ENCODE data around the gene C20orf204. TPM values are rescaled to one million over a fixed set of nuclear protein-coding genes. Genes with fewer than 3 reads are reported as not detected.

Gene C20orf204
- total RNA-seq, 4 donors from 2014 or later: 1.7 to 14.4 (median 4.1) TPM

- DNase-seq (ENCODE audit: low spot score in 2 of 2): no peak
- peaks cover 0 to 40% (median 20%) of the 10 kb centered on the region in 4 donors for H3K4me1 ChIP-seq
- 45 to 49% methylated on average over 5 of the region's 5 CpGs for WGBS, 2 donors
- peaks cover 0 to 39% (median 0%) of the 10 kb centered on the region in 3 donors for H3K36me3 ChIP-seq
- H3K4me3 ChIP-seq: no peak overlapping the region
- H3K27me3 ChIP-seq: no peaks in the 10 kb centered on the region
- H3K27ac ChIP-seq: no peak overlapping the region
- TF ChIP-seq CTCF (IDR thresholded peaks at IDR 0.05) (no peak), EP300 (IDR thresholded peaks at IDR 0.05) (no peak), POLR2A (IDR thresholded peaks at IDR 0.05) (no peak)
- H3K9me3 ChIP-seq: no peaks in the 10 kb centered on the region
These were observed 30.0 kb downstream of the C20orf204 start for GRCh38 chr20:64065974-64066343.

GRCh38 chr20:64067005-64067632 is 31.1 kb downstream of the C20orf204 start:
- no peak for DNase-seq (ENCODE audit: low spot score in 2 of 2)
- H3K4me3 ChIP-seq: no peak overlapping the region
- no peaks in the 10 kb centered on the region for H3K9me3 ChIP-seq
- peaks cover 0 to 50% (median 0%) of the 10 kb centered on the region in 3 donors for H3K36me3 ChIP-seq
- 65 to 66% methylated on average over 4 to 6 of the region's 6 CpGs for WGBS, 2 donors
- TF ChIP-seq CTCF (IDR thresholded peaks at IDR 0.05) (no peak), POLR2A (IDR thresholded peaks at IDR 0.05) (no peak), EP300 (IDR thresholded peaks at IDR 0.05) (no peak)
- no peak overlapping the region for H3K27ac ChIP-seq
- peaks cover 0 to 39% (median 20%) of the 10 kb centered on the region in 4 donors for H3K4me1 ChIP-seq
- no peaks in the 10 kb centered on the region for H3K27me3 ChIP-seq

GRCh38 chr20:64067733-64068307 is 31.8 kb downstream of the C20orf204 start:
- Histone ChIP-seq H3K36me3 (peaks cover 0 to 57% (median 0%) of the 10 kb centered on the region in 3 donors), H3K4me1 (peaks cover 0 to 33% (median 17%) of the 10 kb centered on the region in 4 donors), H3K4me3 (no peak overlapping the region), H3K27ac (no peak overlapping the region), H3K27me3 (no peaks in the 10 kb centered on the region), H3K9me3 (no peaks in the 10 kb centered on the region)
- WGBS, 2 donors: 67 to 86% methylated on average over 3 to 8 of the region's 12 CpGs
- TF ChIP-seq POLR2A (IDR thresholded peaks at IDR 0.05): no peak
- TF ChIP-seq CTCF (IDR thresholded peaks at IDR 0.05): no peak
- TF ChIP-seq EP300 (IDR thresholded peaks at IDR 0.05): no peak
- no peak for DNase-seq (ENCODE audit: low spot score in 2 of 2)

GRCh38 chr20:64068386-64069208 is 32.6 kb downstream of the C20orf204 start:
- 74 to 78% methylated on average over 12 of the region's 12 CpGs for WGBS, 2 donors
- no peak for TF ChIP-seq CTCF (IDR thresholded peaks at IDR 0.05)
- no peak for TF ChIP-seq POLR2A (IDR thresholded peaks at IDR 0.05)
- no peaks in the 10 kb centered on the region for H3K27me3 ChIP-seq
- H3K27ac ChIP-seq: no peak overlapping the region
- no peak overlapping the region for H3K4me3 ChIP-seq
- no peaks in the 10 kb centered on the region for H3K9me3 ChIP-seq
- H3K36me3 ChIP-seq: peaks cover 0 to 64% (median 0%) of the 10 kb centered on the region in 3 donors
- H3K4me1 ChIP-seq: peaks cover 0 to 32% (median 17%) of the 10 kb centered on the region in 4 donors
- no peak for DNase-seq (ENCODE audit: low spot score in 2 of 2)

GRCh38 chr20:64069209-64069613 is 33.2 kb downstream of the C20orf204 start:
- 83 to 89% methylated on average over 2 to 20 of the region's 20 CpGs for WGBS, 2 donors
- DNase-seq (ENCODE audit: low spot score in 2 of 2): no peak

More at GRCh38 chr20:64069209-64069613, 33.2 kb downstream of the C20orf204 start:
- no peak overlapping the region for H3K4me3 ChIP-seq
- peaks cover 0 to 26% (median 11%) of the 10 kb centered on the region in 4 donors for H3K4me1 ChIP-seq
- no peaks in the 10 kb centered on the region for H3K27me3 ChIP-seq
- H3K36me3 ChIP-seq: peaks cover 0 to 70% (median 0%) of the 10 kb centered on the region in 3 donors
- H3K9me3 ChIP-seq: no peaks in the 10 kb centered on the region
- no peak overlapping the region for H3K27ac ChIP-seq
- TF ChIP-seq CTCF (IDR thresholded peaks at IDR 0.05) (no peak), EP300 (IDR thresholded peaks at IDR 0.05) (no peak), POLR2A (IDR thresholded peaks at IDR 0.05) (no peak)

Measured in tibial nerve (tissue), 4 donors.